Neural cell (in vitro differentiated cells): ENCODE data around the gene MARK4. TPM values are rescaled to one million over a fixed set of nuclear protein-coding genes. Genes with fewer than 3 reads are reported as not detected.

Source experiments
- H2AFZ ChIP-seq: fragments of 200-600, 300-800 bp; sonication (generic), shearing (Covaris generic); 2 replicates; pipeline ENCODE4 v1.6.0; 2014; ENCODE audit warnings: low read depth, mild to moderate bottlenecking, antibody characterized with exemption, low read length, moderate library complexity
- H3F3A ChIP-seq: fragments of 200-600 bp; shearing (Covaris generic); 2 replicates; pipeline ENCODE4 v1.6.1; 2016; ENCODE audit warnings: mild to moderate bottlenecking, moderate library complexity, mixed read lengths, antibody characterized with exemption, low read length; ENCODE audit not compliant: insufficient read depth, poor library complexity, severe bottlenecking
- H3K27ac ChIP-seq: fragments of 200-600, 300-800 bp; sonication (generic), shearing (Covaris generic); 2 replicates; pipeline ENCODE4 v1.5.1; 2014; ENCODE audit warnings: mild to moderate bottlenecking, low read length, moderate library complexity
- H3K27me3 ChIP-seq: fragments of 300-800, 200-600 bp; sonication (generic), shearing (Covaris generic); 2 replicates; pipeline ENCODE4 v1.6.0; 2014; ENCODE audit warnings: mild to moderate bottlenecking, low read depth, low read length, moderate library complexity; ENCODE audit not compliant: insufficient read depth
- H3K36me3 ChIP-seq: fragments of 300-800, 200-600 bp; sonication (generic), shearing (Covaris generic); 2 replicates; pipeline ENCODE4 v1.5.1; 2014; ENCODE audit warnings: mild to moderate bottlenecking, antibody characterized with exemption, low read length, moderate library complexity; ENCODE audit not compliant: insufficient read depth
- H3K4me2 ChIP-seq: fragments of 300-800, 200-600 bp; sonication (generic), shearing (Covaris generic); 2 replicates; pipeline ENCODE4 v1.6.0; 2014; ENCODE audit warnings: mild to moderate bottlenecking, low read length
- H3K4me3 ChIP-seq: fragments of 300-800, 200-600 bp; sonication (generic), shearing (Covaris generic); 2 replicates; pipeline ENCODE4 v1.5.1; 2014; ENCODE audit warnings: mild to moderate bottlenecking, low read length, moderate library complexity
- H3K79me2 ChIP-seq: fragments of 200-600 bp; shearing (Covaris generic); replicated peaks from 2 replicates; pipeline ENCODE4 v1.6.0; 2014; ENCODE audit warnings: mild to moderate bottlenecking, low read length, moderate library complexity; ENCODE audit not compliant: insufficient read depth
- H3K9ac ChIP-seq: fragments of 300-800, 200-600 bp; sonication (generic), shearing (Covaris generic); 2 replicates; pipeline ENCODE4 v1.6.1; 2016; ENCODE audit warnings: mild to moderate bottlenecking, low read length, mixed read lengths
- H3K9me2 ChIP-seq: fragments of 200-600 bp; shearing (Covaris generic); 2 replicates; pipeline ENCODE4 v1.6.1; 2016; ENCODE audit warnings: mild to moderate bottlenecking, low read length, mixed read lengths; ENCODE audit not compliant: insufficient read depth
- H3K9me3 ChIP-seq: fragments of 200-600, 300-800 bp; sonication (generic), shearing (Covaris generic); 2 replicates; pipeline ENCODE4 v1.6.1; 2016; ENCODE audit warnings: mild to moderate bottlenecking, mixed run types, low read length, moderate library complexity, mixed read lengths
- H4K20me1 ChIP-seq: fragments of 200-600 bp; shearing (Covaris generic); 2 replicates; pipeline ENCODE4 v1.6.1; 2016; ENCODE audit warnings: mild to moderate bottlenecking, mixed run types; ENCODE audit not compliant: insufficient read depth
- EP300 ChIP-seq: fragments of 450-650 bp; conservative IDR thresholded peaks from 2 replicates; pipeline ENCODE4 v1.6.1; 2014; ENCODE audit warnings: antibody characterized with exemption, mild to moderate bottlenecking, moderate library complexity; ENCODE audit not compliant: poor library complexity, severe bottlenecking
- EZH2 ChIP-seq: fragments of 200-600, 300-800 bp; shearing (Covaris generic), sonication (generic); IDR thresholded peaks from 2 replicates; pipeline ENCODE4 v1.6.1; 2014; ENCODE audit warnings: antibody characterized with exemption, low read length, borderline replicate concordance, mild to moderate bottlenecking; ENCODE audit not compliant: insufficient read depth, poor library complexity, severe bottlenecking
- MXI1 ChIP-seq: fragments of 450-650 bp; conservative IDR thresholded peaks from 2 replicates; pipeline ENCODE4 v1.6.1; 2014; ENCODE audit warnings: antibody characterized with exemption, mild to moderate bottlenecking; ENCODE audit not compliant: poor library complexity, severe bottlenecking
- POLR2AphosphoS5 ChIP-seq: IDR thresholded peaks from 2 replicates; pipeline ENCODE4 v1.6.1; 2012
- RAD21 ChIP-seq: fragments of 450-650 bp; conservative IDR thresholded peaks from 2 replicates; pipeline ENCODE4 v1.6.1; 2014; ENCODE audit warnings: antibody characterized with exemption, mild to moderate bottlenecking, moderate library complexity
- SMC3 ChIP-seq: fragments of 450-650 bp; conservative IDR thresholded peaks from 2 replicates; pipeline ENCODE4 v1.6.1; 2014; ENCODE audit warnings: antibody characterized with exemption, mild to moderate bottlenecking, moderate library complexity; ENCODE audit not compliant: poor library complexity
- TAF1 ChIP-seq: IDR thresholded peaks from 2 replicates; pipeline ENCODE4 v1.6.1; 2012; ENCODE audit warnings: low read depth
- polyA plus RNA-seq: library from polyadenylated mRNA; depleted of rRNA; stranded (reverse); fragments of >200 nt; gene quantifications from 2 replicates; pipeline ENCODE4 v1.2.3, GENCODE V29; 2014
- TF ChIP-seq, protein P1 (sequence below): IDR thresholded peaks from 2 replicates; pipeline ENCODE4 v1.6.1; 2012; ENCODE audit warnings: borderline replicate concordance
- TF ChIP-seq, protein P2 (sequence below): fragments of 450-650 bp; IDR thresholded peaks from 2 replicates; pipeline ENCODE4 v1.5.1; 2014; ENCODE audit warnings: antibody characterized with exemption, mild to moderate bottlenecking, moderate library complexity; ENCODE audit not compliant: poor library complexity, severe bottlenecking

MARK4 gene
- polyA plus RNA-seq, 1 donor from 2014 or later, result 11.6 TPM

DNA sequence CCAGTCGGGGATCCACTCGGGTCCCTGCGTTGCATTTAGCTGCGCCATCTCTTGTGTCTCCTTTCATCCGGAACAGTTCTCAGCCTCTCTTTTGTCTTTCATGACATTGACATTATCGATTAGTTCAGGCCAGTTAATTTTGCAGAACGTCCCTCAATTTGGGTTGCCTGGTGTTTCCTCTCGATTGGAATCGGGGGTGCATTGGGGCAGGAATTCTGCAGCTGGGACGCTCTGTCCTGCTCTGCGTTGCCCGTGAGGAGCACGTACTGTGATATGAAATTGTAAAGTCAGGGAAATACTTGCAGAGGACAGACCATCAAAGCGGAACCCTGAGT is 22.4 kb downstream of the MARK4 start:
- TF ChIP-seq EZH2, result no peak
- TF ChIP-seq POLR2AphosphoS5, result no peak
- TF ChIP-seq, protein P1, sequence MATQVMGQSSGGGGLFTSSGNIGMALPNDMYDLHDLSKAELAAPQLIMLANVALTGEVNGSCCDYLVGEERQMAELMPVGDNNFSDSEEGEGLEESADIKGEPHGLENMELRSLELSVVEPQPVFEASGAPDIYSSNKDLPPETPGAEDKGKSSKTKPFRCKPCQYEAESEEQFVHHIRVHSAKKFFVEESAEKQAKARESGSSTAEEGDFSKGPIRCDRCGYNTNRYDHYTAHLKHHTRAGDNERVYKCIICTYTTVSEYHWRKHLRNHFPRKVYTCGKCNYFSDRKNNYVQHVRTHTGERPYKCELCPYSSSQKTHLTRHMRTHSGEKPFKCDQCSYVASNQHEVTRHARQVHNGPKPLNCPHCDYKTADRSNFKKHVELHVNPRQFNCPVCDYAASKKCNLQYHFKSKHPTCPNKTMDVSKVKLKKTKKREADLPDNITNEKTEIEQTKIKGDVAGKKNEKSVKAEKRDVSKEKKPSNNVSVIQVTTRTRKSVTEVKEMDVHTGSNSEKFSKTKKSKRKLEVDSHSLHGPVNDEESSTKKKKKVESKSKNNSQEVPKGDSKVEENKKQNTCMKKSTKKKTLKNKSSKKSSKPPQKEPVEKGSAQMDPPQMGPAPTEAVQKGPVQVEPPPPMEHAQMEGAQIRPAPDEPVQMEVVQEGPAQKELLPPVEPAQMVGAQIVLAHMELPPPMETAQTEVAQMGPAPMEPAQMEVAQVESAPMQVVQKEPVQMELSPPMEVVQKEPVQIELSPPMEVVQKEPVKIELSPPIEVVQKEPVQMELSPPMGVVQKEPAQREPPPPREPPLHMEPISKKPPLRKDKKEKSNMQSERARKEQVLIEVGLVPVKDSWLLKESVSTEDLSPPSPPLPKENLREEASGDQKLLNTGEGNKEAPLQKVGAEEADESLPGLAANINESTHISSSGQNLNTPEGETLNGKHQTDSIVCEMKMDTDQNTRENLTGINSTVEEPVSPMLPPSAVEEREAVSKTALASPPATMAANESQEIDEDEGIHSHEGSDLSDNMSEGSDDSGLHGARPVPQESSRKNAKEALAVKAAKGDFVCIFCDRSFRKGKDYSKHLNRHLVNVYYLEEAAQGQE, result no peak
- no peak for TF ChIP-seq RAD21
- no peak overlapping the region for H3K9ac ChIP-seq
- no peak overlapping the region for H3K4me3 ChIP-seq

DNA sequence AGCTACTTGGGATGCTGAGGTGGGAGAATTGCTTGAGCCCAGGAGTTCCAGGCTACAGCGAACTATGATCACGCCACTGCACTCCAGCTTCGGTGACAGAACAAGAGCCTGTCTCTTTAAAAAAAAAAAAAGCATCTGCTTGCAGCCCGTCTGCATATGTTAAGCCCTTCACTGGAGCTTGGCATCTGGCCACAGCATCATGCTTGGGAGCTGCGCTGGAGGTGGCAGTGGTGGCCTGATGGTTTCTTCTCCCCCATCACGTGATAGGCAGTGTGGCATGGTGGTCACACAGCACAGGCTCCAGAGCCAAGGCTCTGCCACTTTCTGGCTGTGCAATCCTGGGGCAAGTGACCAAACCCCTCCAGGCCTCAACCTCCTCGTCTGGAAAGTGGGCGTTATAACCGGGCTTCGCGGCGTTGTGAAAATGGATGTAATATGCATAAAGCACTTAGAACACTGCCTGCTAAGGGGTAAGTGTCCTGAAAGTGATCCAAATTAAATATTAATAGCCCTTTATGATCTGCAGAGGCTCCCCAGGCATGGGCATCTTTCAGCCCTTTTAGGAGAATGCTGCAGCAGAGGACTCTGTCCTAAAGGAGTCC is 24.4 kb downstream of the MARK4 start:
- Histone ChIP-seq H3K27me3 (no peaks in the 10 kb centered on the region), H3F3A (no peaks in the 10 kb centered on the region), H3K9ac (no peak overlapping the region), H3K4me2 (no peak overlapping the region), H3K36me3 (no peaks in the 10 kb centered on the region), H3K79me2 (no peaks in the 10 kb centered on the region), H3K9me2 (no peaks in the 10 kb centered on the region), H3K9me3 (no peaks in the 10 kb centered on the region), H3K27ac (no peak overlapping the region), H3K4me3 (no peak overlapping the region), H4K20me1 (no peaks in the 10 kb centered on the region), H2AFZ (no peak overlapping the region)
- TF ChIP-seq, protein P2, sequence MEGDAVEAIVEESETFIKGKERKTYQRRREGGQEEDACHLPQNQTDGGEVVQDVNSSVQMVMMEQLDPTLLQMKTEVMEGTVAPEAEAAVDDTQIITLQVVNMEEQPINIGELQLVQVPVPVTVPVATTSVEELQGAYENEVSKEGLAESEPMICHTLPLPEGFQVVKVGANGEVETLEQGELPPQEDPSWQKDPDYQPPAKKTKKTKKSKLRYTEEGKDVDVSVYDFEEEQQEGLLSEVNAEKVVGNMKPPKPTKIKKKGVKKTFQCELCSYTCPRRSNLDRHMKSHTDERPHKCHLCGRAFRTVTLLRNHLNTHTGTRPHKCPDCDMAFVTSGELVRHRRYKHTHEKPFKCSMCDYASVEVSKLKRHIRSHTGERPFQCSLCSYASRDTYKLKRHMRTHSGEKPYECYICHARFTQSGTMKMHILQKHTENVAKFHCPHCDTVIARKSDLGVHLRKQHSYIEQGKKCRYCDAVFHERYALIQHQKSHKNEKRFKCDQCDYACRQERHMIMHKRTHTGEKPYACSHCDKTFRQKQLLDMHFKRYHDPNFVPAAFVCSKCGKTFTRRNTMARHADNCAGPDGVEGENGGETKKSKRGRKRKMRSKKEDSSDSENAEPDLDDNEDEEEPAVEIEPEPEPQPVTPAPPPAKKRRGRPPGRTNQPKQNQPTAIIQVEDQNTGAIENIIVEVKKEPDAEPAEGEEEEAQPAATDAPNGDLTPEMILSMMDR, result no peak
- TF ChIP-seq EZH2 (no peak), EP300 (no peak), MXI1 (no peak), RAD21 (no peak), SMC3 (no peak), TAF1 (no peak), POLR2AphosphoS5 (no peak)
- TF ChIP-seq, protein P1, result no peak

More for the DNA sequence above, 22.4 kb downstream of the MARK4 start:
- Histone ChIP-seq H3K9me2 (no peaks in the 10 kb centered on the region), H3K36me3 (no peaks in the 10 kb centered on the region), H3F3A (no peaks in the 10 kb centered on the region), H3K9me3 (no peaks in the 10 kb centered on the region), H3K27ac (no peak overlapping the region), H2AFZ (no peak overlapping the region), H3K4me2 (no peak overlapping the region), H4K20me1 (no peaks in the 10 kb centered on the region), H3K27me3 (no peaks in the 10 kb centered on the region), H3K79me2 (no peaks in the 10 kb centered on the region)
